Erythroblast (primary cell): ENCODE measurements around the gene TNPO2.

Experiments used
- GATA1 ChIP-seq: IDR thresholded peaks from 2 replicates; pipeline ENCODE4 v1.6.1; 2011; ENCODE audit warnings: low read depth, mild to moderate bottlenecking, control low read depth, low read length, moderate library complexity
- POLR2A ChIP-seq: IDR thresholded peaks from 2 replicates; pipeline ENCODE4 v1.6.1; 2011; ENCODE audit warnings: mild to moderate bottlenecking, low read length

DNA sequence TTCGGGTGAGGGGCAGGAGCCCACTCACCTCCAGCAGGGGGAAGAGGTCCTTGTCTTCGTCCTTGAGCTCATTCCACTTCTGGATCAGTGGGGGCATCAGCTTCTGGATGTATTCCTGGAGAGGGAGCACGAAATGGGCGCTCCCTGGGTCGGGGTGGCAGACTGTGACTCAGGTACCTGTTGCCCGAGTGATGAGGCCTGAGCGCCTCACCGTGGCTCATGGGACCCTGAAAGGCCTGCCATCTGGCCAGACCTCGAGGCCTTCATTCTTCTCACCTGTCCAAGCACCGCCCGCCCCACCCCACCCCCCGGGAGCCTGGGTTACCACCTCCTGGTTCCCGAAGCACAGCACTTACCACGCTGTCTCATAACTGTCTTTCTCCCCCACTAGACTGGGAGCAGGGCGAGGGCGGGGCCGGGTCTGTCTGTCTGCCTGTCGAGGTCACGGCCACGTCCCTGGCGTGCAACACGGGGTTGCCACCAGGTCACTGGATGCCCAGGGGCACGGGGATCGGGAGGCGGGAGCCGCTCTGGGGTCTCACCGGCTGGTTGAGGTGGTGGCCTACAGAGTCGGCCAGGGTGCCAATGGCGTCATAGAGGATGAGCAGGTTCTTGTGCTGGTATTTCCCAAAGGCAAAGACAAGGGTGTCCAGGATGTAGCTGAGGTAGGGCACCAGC is 17.9 kb downstream of the TNPO2 start:
- no peak for TF ChIP-seq POLR2A
- TF ChIP-seq GATA1: no peak
